Activated CD4-positive, alpha-beta memory T cell treated with anti-CD3 and anti-CD28 coated beads, Interleukin-2, amount 10 ng/mL, durations not matched to agents 7 days and 5 days (primary cell): Measurements from ENCODE around the gene GRAMD2B. TPM values are rescaled to one million over a fixed set of nuclear protein-coding genes. Genes with fewer than 3 reads are reported as not detected.
"Not testable (repeated sequence)": the region's sequence is repeated elsewhere in the genome, so short reads cannot be mapped to it uniquely, and the experiment has no call there.

Experiments
- CTCF ChIA-PET: fragments of 350-600 bp; sonication (Branson Sonifier 250); formaldehyde crosslinking; loops from one replicate; lab custom pipeline; 2021; ENCODE audit warnings: antibody characterized with exemption, inconsistent platforms; lab: Charles Lee
- POLR2A ChIA-PET: fragments of 350-600 bp; sonication (Branson Sonifier 250); formaldehyde crosslinking; loops from one replicate; lab custom pipeline; 2021; ENCODE audit warnings: antibody characterized with exemption; lab: Charles Lee
- DNase-seq: peaks from one replicate; pipeline ENCODE4 v3.0.0-alpha.2; 2020
- H3K27ac Mint-ChIP-seq: one replicate; pipeline ENCODE4 v1.8.0; 2021; ENCODE audit warnings: mild to moderate bottlenecking, mixed read lengths
- H3K27me3 Mint-ChIP-seq: one replicate; pipeline ENCODE4 v1.8.0; 2021; ENCODE audit warnings: mixed read lengths
- H3K36me3 Mint-ChIP-seq: one replicate; pipeline ENCODE4 v1.8.0; 2021; ENCODE audit warnings: low read depth, mixed read lengths
- H3K4me1 Mint-ChIP-seq: one replicate; pipeline ENCODE4 v1.8.0; 2021; ENCODE audit warnings: mixed read lengths
- H3K4me3 Mint-ChIP-seq: one replicate; pipeline ENCODE4 v1.8.0; 2021; ENCODE audit warnings: mild to moderate bottlenecking, mixed read lengths
- H3K9me3 Mint-ChIP-seq: one replicate; pipeline ENCODE4 v1.8.0; 2021; ENCODE audit warnings: mixed read lengths
- total RNA-seq, 2 experiments: library from RNA; stranded (reverse); gene quantifications; one replicate each; pipeline ENCODE4 v1.2.3, GENCODE V29; 2021

GRAMD2B gene
- total RNA-seq, 2 experiments from 2014 or later, result 4.6 to 5.0 TPM

- CTCF ChIA-PET, result no interaction called here
- Mint-ChIP-seq H3K4me3 (no peak overlapping the region), H3K27ac (no peak overlapping the region), H3K27me3 (peaks cover 2% of the 10 kb centered on the region), H3K9me3 (no peaks in the 10 kb centered on the region), H3K36me3 (no peaks in the 10 kb centered on the region), H3K4me1 (no peaks in the 10 kb centered on the region)
- no peak for DNase-seq
- POLR2A ChIA-PET, result no interaction called here
These were observed 28.9 kb upstream of the GRAMD2B start for GRCh38 chr5:126394211-126394788.

GRCh38 chr5:126395198-126395597 is 28.0 kb upstream of the GRAMD2B start:
- no peaks in the 10 kb centered on the region for H3K4me1 Mint-ChIP-seq
- no peak overlapping the region for H3K4me3 Mint-ChIP-seq
- H3K36me3 Mint-ChIP-seq, result no peaks in the 10 kb centered on the region
- CTCF ChIA-PET, result no interaction called here
- H3K9me3 Mint-ChIP-seq, result peaks cover 2% of the 10 kb centered on the region
- no peak overlapping the region for H3K27ac Mint-ChIP-seq
- POLR2A ChIA-PET, result no interaction called here
- no peak for DNase-seq
- H3K27me3 Mint-ChIP-seq, result peaks cover 2% of the 10 kb centered on the region

- Mint-ChIP-seq H3K9me3 (peaks cover 5% of the 10 kb centered on the region), H3K4me1 (no peaks in the 10 kb centered on the region), H3K4me3 (no peak overlapping the region), H3K36me3 (no peaks in the 10 kb centered on the region), H3K27ac (no peak overlapping the region), H3K27me3 (peaks cover 2% of the 10 kb centered on the region)
- DNase-seq, result no peak
- POLR2A ChIA-PET, result no interaction called here
- CTCF ChIA-PET, result no interaction called here
These were observed 27.6 kb upstream of the GRAMD2B start for GRCh38 chr5:126395605-126396004.

- H3K4me1 Mint-ChIP-seq, CTCF ChIA-PET, H3K4me3 Mint-ChIP-seq, H3K36me3 Mint-ChIP-seq, H3K27me3 Mint-ChIP-seq, DNase-seq, H3K27ac Mint-ChIP-seq, H3K9me3 Mint-ChIP-seq, POLR2A ChIA-PET: not testable (repeated sequence)
These were observed 26.5 kb upstream of the GRAMD2B start for GRCh38 chr5:126396721-126397120.

GRCh38 chr5:126398791-126399190 is 24.4 kb upstream of the GRAMD2B start:
- CTCF ChIA-PET, result no interaction called here
- Mint-ChIP-seq H3K36me3 (no peaks in the 10 kb centered on the region), H3K27ac (no peak overlapping the region), H3K4me1 (no peaks in the 10 kb centered on the region), H3K9me3 (peaks cover 8% of the 10 kb centered on the region), H3K27me3 (peaks cover 4% of the 10 kb centered on the region), H3K4me3 (no peak overlapping the region)
- no peak for DNase-seq
- POLR2A ChIA-PET, result no interaction called here

GRCh38 chr5:126400621-126401251 is 22.5 kb upstream of the GRAMD2B start:
- no peak overlapping the region for H3K27ac Mint-ChIP-seq
- H3K4me3 Mint-ChIP-seq, result no peak overlapping the region
- POLR2A ChIA-PET, result interaction anchor here (0.9 kb wide), 1 partner anchor 23 kb away, joined by 3 read pairs; the partner anchor contains the start of gene GRAMD2B
- no peaks in the 10 kb centered on the region for H3K36me3 Mint-ChIP-seq
- CTCF ChIA-PET, result interaction anchor here (1.0 to 1.2 kb wide), 2 partner anchors 47 to 100 kb away, joined by 3 to 5 read pairs; no protein-coding TSS in a partner anchor
- H3K27me3 Mint-ChIP-seq, result peaks cover 15% of the 10 kb centered on the region
- no peaks in the 10 kb centered on the region for H3K4me1 Mint-ChIP-seq
- H3K9me3 Mint-ChIP-seq, result peaks cover 8% of the 10 kb centered on the region
- no peak for DNase-seq

GRCh38 chr5:126402621-126403555 is 20.3 kb upstream of the GRAMD2B start:
- Mint-ChIP-seq H3K27me3 (peaks cover 17% of the 10 kb centered on the region), H3K9me3 (peaks cover 8% of the 10 kb centered on the region), H3K36me3 (no peaks in the 10 kb centered on the region), H3K4me1 (no peaks in the 10 kb centered on the region), H3K27ac (no peak overlapping the region), H3K4me3 (no peak overlapping the region)
- CTCF ChIA-PET, result no interaction called here
- POLR2A ChIA-PET, result no interaction called here
- no peak for DNase-seq

GRCh38 chr5:126403876-126404275 is 19.3 kb upstream of the GRAMD2B start:
- no peak for DNase-seq
- Mint-ChIP-seq H3K36me3 (no peaks in the 10 kb centered on the region), H3K9me3 (peaks cover 8% of the 10 kb centered on the region), H3K4me3 (no peak overlapping the region), H3K27me3 (peaks cover 18% of the 10 kb centered on the region), H3K4me1 (no peaks in the 10 kb centered on the region), H3K27ac (no peak overlapping the region)
- ChIA-PET CTCF (no interaction called here), POLR2A (no interaction called here)

GRCh38 chr5:126410623-126411022 is 12.6 kb upstream of the GRAMD2B start:
- ChIA-PET CTCF (no interaction called here), POLR2A (no interaction called here)
- Mint-ChIP-seq H3K36me3 (peaks cover 3% of the 10 kb centered on the region), H3K4me1 (no peaks in the 10 kb centered on the region), H3K27me3 (peaks cover 44% of the 10 kb centered on the region), H3K4me3 (no peak overlapping the region), H3K27ac (no peak overlapping the region), H3K9me3 (peaks cover 5% of the 10 kb centered on the region)
- no peak for DNase-seq

GRCh38 chr5:126413856-126414255 is 9.4 kb upstream of the GRAMD2B start:
- Mint-ChIP-seq H3K4me1 (no peaks in the 10 kb centered on the region), H3K36me3 (peaks cover 3% of the 10 kb centered on the region), H3K9me3 (peaks cover 5% of the 10 kb centered on the region), H3K27me3 (peaks cover 40% of the 10 kb centered on the region), H3K27ac (no peak overlapping the region), H3K4me3 (no peak overlapping the region)
- CTCF ChIA-PET, result no interaction called here
- DNase-seq, result no peak
- POLR2A ChIA-PET, result no interaction called here

GRCh38 chr5:126414874-126415502 is 8.2 kb upstream of the GRAMD2B start:
- Mint-ChIP-seq H3K4me3 (no peak overlapping the region), H3K27ac (no peak overlapping the region), H3K36me3 (peaks cover 2% of the 10 kb centered on the region), H3K9me3 (peaks cover 3% of the 10 kb centered on the region), H3K4me1 (peaks cover 5% of the 10 kb centered on the region), H3K27me3 (peaks cover 37% of the 10 kb centered on the region)
- ChIA-PET CTCF (no interaction called here), POLR2A (no interaction called here)
- no peak for DNase-seq

GRCh38 chr5:126415789-126416188 is 7.4 kb upstream of the GRAMD2B start:
- peaks cover 5% of the 10 kb centered on the region for H3K4me1 Mint-ChIP-seq
- CTCF ChIA-PET, result no interaction called here
- DNase-seq, result no peak
- peaks cover 3% of the 10 kb centered on the region for H3K9me3 Mint-ChIP-seq
- peaks cover 2% of the 10 kb centered on the region for H3K36me3 Mint-ChIP-seq
- H3K27ac Mint-ChIP-seq, result no peak overlapping the region
- POLR2A ChIA-PET, result no interaction called here
- no peak overlapping the region for H3K4me3 Mint-ChIP-seq
- peaks cover 32% of the 10 kb centered on the region for H3K27me3 Mint-ChIP-seq
